Sigmoid colon (tissue), 7 donors: ENCODE data around the gene PRPF4. TPM values are rescaled to one million over a fixed set of nuclear protein-coding genes. Genes with fewer than 3 reads are reported as not detected.

Experiments
- DNase-seq: peaks from one replicate; pipeline ENCODE4 v3.0.0-alpha.2; 2019
- H3K27ac ChIP-seq, 4 donors: fragments of 200-600 bp; sonication (generic); one replicate each; pipeline ENCODE4 v1.5.1; 2016 to 2019; ENCODE audit warnings: mild to moderate bottlenecking in 1 of 4
- H3K27me3 ChIP-seq, 3 donors: fragments of 200-600 bp; sonication (generic); one replicate each; pipeline ENCODE4 v1.5.1; 2019; ENCODE audit warnings: mild to moderate bottlenecking in 1 of 3
- H3K36me3 ChIP-seq, 4 donors: fragments of 200-600 bp; sonication (generic); one replicate each; pipeline ENCODE4 v1.5.1; 2016 to 2019
- H3K4me1 ChIP-seq, 4 donors: fragments of 200-600 bp; sonication (generic); one replicate each; pipeline ENCODE4 v1.5.1; 2017 to 2019
- H3K4me3 ChIP-seq, 4 donors: fragments of 200-600 bp; sonication (generic); one replicate each; pipeline ENCODE4 v1.5.1; 2017 to 2019; ENCODE audit warnings: mild to moderate bottlenecking in 2 of 4, moderate library complexity in 1 of 4
- H3K9me3 ChIP-seq, 4 donors: fragments of 200-600 bp in 3 of 4; sonication (generic) in 3 of 4; one replicate each; pipeline versions ENCODE4 v1.5.1 to v1.6.1; 2013 to 2019
- CTCF ChIP-seq, 4 experiments: fragments of 450-650 bp in 3 of 4; fragments of 200-600 bp in 1 of 4; IDR thresholded peaks; one replicate each; pipeline ENCODE4 v1.5.1; 2016 to 2019; ENCODE audit warnings: antibody characterized with exemption in 4 of 4, mild to moderate bottlenecking in 3 of 4, moderate library complexity in 2 of 4
- EP300 ChIP-seq, 4 donors: sonication (generic); formaldehyde crosslinking; IDR thresholded peaks; one replicate each; pipeline ENCODE4 v1.6.1; 2017; ENCODE audit warnings: antibody characterized with exemption in 4 of 4
- POLR2A ChIP-seq, 2 donors: fragments of 450-650 bp; IDR thresholded peaks; one replicate each; pipeline ENCODE4 v1.6.1; 2016; ENCODE audit warnings: antibody characterized with exemption in 2 of 2, mild to moderate bottlenecking in 2 of 2, moderate library complexity in 2 of 2
- POLR2AphosphoS5 ChIP-seq, 4 donors: sonication (generic); formaldehyde crosslinking; IDR thresholded peaks; one replicate each; pipeline ENCODE4 v1.6.1; 2017; ENCODE audit warnings: antibody characterized with exemption in 4 of 4
- WGBS, 2 donors: extraction: QIAGEN DNeasy Blood & Tissue Kit; methylation state at CpG; one replicate each; pipeline ENCODE4 v1.1.7; 2013; 5-methylcytosine and 5-hydroxymethylcytosine counted together
- intact Hi-C: fragments of 100-400 bp; cut with DNase I; formaldehyde crosslinking; loops from one replicate; pipeline ENCODE4 v1.15.1; 2023
- polyA plus RNA-seq, 3 donors: library from polyadenylated mRNA; stranded (reverse); fragments of 200-250 nt; gene quantifications; one replicate each; pipeline ENCODE4 v1.2.3, GENCODE V29; 2013
- total RNA-seq, 4 donors: library from RNA; depleted of rRNA; stranded (reverse); fragments of >200 nt; gene quantifications; one replicate each; pipeline ENCODE4 v1.1.0, GENCODE V29; 2016
- donor health status: healthy with polysubstance abuse.
- donor health status: Bipolar disorder and iron deficiency.
- donor health status: healthy.

The PRPF4 gene
- total and polyA plus RNA-seq, 7 donors, result 7.9 to 21.4 (median 13.8) TPM

- no peak overlapping the region for H3K4me3 ChIP-seq
- peaks cover 0 to 54% (median 9%) of the 10 kb centered on the region in 4 donors for H3K36me3 ChIP-seq
- H3K27ac ChIP-seq, result no peak overlapping the region
- no peaks in the 10 kb centered on the region for H3K27me3 ChIP-seq
- intact Hi-C loops, result no loop called here
- DNase-seq, result no peak
- 92 to 95% methylated on average over 3 of the region's 3 CpGs for WGBS, 2 donors
- H3K9me3 ChIP-seq, result no peaks in the 10 kb centered on the region
- TF ChIP-seq CTCF (IDR thresholded peaks at IDR 0.05) (no peak), POLR2AphosphoS5 (IDR thresholded peaks at IDR 0.05) (no peak), POLR2A (IDR thresholded peaks at IDR 0.05) (no peak), EP300 (IDR thresholded peaks at IDR 0.05) (no peak)
- H3K4me1 ChIP-seq, result no peaks in the 10 kb centered on the region
Observed at GRCh38 chr9:113320051-113320450, 44.6 kb downstream of the PRPF4 start.

DNA sequence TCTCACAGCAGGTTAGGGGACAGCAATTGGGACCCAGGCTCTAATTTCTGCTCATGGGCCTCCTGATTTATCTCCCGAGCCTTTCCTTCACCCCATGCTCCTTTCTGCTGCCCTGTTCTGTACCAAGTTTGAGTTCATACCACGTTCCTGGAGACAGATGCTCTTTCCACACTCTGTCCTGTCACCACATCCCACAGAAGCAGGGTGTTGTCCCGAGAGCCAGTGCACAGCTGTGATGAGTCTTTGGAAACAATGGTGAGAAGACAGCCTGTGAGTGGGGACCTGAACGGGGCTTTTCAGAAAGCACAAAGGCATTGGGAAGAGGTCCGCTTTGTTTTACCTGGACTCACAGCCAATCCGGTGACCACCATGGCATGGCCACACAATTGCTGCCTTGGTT lies 47.2 kb downstream of the PRPF4 start:
- DNase-seq, result no peak
- TF ChIP-seq EP300 (IDR thresholded peaks at IDR 0.05) (no peak), POLR2AphosphoS5 (IDR thresholded peaks at IDR 0.05) (no peak), POLR2A (IDR thresholded peaks at IDR 0.05) (no peak), CTCF (IDR thresholded peaks at IDR 0.05) (no peak)
- Histone ChIP-seq H3K4me3 (no peak overlapping the region), H3K9me3 (no peaks in the 10 kb centered on the region), H3K36me3 (peaks cover 0 to 41% (median 9%) of the 10 kb centered on the region in 4 donors), H3K27ac (no peak overlapping the region), H3K27me3 (no peaks in the 10 kb centered on the region), H3K4me1 (no peaks in the 10 kb centered on the region)
- 86 to 87% methylated on average over 6 of the region's 6 CpGs for WGBS, 2 donors
- intact Hi-C loops, result no loop called here

DNA sequence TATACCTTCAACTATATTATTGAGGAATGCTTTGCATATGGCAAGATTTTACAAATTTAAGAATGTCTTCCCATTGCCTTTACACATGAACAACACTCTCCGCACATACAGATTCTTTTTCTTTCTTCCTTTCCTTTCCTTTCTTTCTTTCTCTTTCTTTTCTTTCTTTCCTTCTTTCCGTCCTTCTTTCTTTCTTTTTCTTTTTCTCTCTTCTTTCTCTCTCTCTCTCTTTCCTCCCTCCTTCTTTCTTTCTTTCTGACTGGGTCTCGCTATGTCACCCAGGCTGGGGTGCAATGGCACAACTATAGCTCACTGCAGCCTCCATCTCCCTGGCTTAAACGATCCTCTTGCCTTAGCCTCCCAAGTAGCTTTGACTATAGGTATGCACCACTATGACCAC lies 50.8 kb downstream of the PRPF4 start:
- H3K27me3 ChIP-seq, result no peaks in the 10 kb centered on the region
- no peaks in the 10 kb centered on the region for H3K9me3 ChIP-seq
- TF ChIP-seq POLR2AphosphoS5 (IDR thresholded peaks at IDR 0.05) (no peak), CTCF (IDR thresholded peaks at IDR 0.05) (no peak), EP300 (IDR thresholded peaks at IDR 0.05) (no peak), POLR2A (IDR thresholded peaks at IDR 0.05) (no peak)
- no peak overlapping the region for H3K27ac ChIP-seq
- 96 to 98% methylated on average over 4 of the region's 4 CpGs for WGBS, 2 donors
- H3K4me3 ChIP-seq, result no peak overlapping the region
- DNase-seq, result no peak
- intact Hi-C loops, result no loop called here
- H3K4me1 ChIP-seq, result no peaks in the 10 kb centered on the region
- H3K36me3 ChIP-seq, result peaks cover 0 to 26% (median under 1%) of the 10 kb centered on the region in 4 donors

GRCh38 chr9:113328045-113328782 lies 52.8 kb downstream of the PRPF4 start:
- H3K4me3 ChIP-seq, result no peak overlapping the region
- no peaks in the 10 kb centered on the region for H3K27me3 ChIP-seq
- H3K36me3 ChIP-seq, result peaks cover 0 to 23% (median 0%) of the 10 kb centered on the region in 4 donors
- no peak for TF ChIP-seq CTCF (IDR thresholded peaks at IDR 0.05)
- TF ChIP-seq EP300 (IDR thresholded peaks at IDR 0.05), result no peak
- TF ChIP-seq POLR2AphosphoS5 (IDR thresholded peaks at IDR 0.05), result no peak
- no peak for TF ChIP-seq POLR2A (IDR thresholded peaks at IDR 0.05)
- intact Hi-C loops, result no loop called here
- H3K4me1 ChIP-seq, result no peaks in the 10 kb centered on the region
- 94 to 98% methylated on average over 3 of the region's 3 CpGs for WGBS, 2 donors
- no peak overlapping the region for H3K27ac ChIP-seq
- H3K9me3 ChIP-seq, result no peaks in the 10 kb centered on the region
- no peak for DNase-seq
